ENCODE measurements around the gene PCOLCE2. TPM values are rescaled to one million over a fixed set of nuclear protein-coding genes. Genes with fewer than 3 reads are reported as not detected.

The PCOLCE2 gene
- total RNA-seq, 1 experiment from 2014 or later = 9.4 TPM

GRCh38 chr3:142863930-142864920 lies 24.7 kb downstream of the PCOLCE2 start:
- H3K27me3 ChIP-seq (ENCODE audit: control insufficient read depth, insufficient read depth, low read length) = no peaks in the 10 kb centered on the region
- no peak for DNase-seq
- no peaks in the 10 kb centered on the region for H3K36me3 ChIP-seq (replicated peaks; ENCODE audit: control insufficient read depth, insufficient read depth, low read length)
- H3K4me3 ChIP-seq (ENCODE audit: insufficient read depth, low read depth, low read length) = no peak overlapping the region

DNA sequence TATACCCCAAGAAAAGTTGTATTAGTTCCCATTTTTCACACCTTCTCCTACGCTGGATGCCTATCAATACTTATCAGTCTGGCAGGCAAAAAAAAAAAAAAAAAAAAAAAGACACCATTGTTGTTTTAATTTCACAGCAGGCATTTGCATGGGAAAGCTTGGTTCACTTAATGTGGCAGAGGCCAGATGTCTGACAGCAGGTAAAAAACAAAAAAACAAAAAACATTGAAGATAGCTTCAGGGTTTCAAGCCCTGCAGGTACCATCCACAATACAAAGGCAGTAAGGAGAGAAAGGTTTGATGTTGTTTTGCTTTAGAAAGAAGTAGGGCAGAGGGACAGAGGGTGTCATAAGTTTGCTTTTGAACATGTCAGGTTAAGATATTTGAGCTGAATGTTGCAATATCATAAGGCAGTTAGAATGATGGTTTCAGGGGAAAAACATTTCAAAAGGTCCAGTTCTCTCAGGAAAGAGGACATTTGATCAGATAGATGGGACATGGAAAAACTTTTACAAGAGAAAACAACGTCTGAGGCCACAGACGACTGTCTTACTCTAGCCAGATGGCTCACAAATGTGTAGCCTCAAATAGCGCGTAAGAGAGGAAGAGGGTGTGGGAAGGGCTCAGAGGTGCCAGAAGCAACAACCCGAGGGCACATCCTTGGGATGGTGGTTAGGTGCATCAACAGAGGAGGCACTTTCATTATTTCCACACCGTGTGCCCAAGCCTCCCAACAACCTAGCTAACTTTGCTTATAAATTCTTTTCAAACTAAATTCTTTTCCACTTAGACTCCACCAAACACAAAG lies 25.7 kb downstream of the PCOLCE2 start:
- no peak for DNase-seq
- Histone ChIP-seq H3K27me3 (ENCODE audit: control insufficient read depth, insufficient read depth, low read length) (no peaks in the 10 kb centered on the region), H3K4me3 (ENCODE audit: insufficient read depth, low read depth, low read length) (no peak overlapping the region), H3K36me3 (replicated peaks; ENCODE audit: control insufficient read depth, insufficient read depth, low read length) (no peaks in the 10 kb centered on the region)

GRCh38 chr3:142861926-142862325 lies 27.0 kb downstream of the PCOLCE2 start:
- no peak overlapping the region for H3K4me3 ChIP-seq (ENCODE audit: insufficient read depth, low read depth, low read length)
- no peaks in the 10 kb centered on the region for H3K36me3 ChIP-seq (replicated peaks; ENCODE audit: control insufficient read depth, insufficient read depth, low read length)
- no peaks in the 10 kb centered on the region for H3K27me3 ChIP-seq (ENCODE audit: control insufficient read depth, insufficient read depth, low read length)
- DNase-seq = no peak

DNA sequence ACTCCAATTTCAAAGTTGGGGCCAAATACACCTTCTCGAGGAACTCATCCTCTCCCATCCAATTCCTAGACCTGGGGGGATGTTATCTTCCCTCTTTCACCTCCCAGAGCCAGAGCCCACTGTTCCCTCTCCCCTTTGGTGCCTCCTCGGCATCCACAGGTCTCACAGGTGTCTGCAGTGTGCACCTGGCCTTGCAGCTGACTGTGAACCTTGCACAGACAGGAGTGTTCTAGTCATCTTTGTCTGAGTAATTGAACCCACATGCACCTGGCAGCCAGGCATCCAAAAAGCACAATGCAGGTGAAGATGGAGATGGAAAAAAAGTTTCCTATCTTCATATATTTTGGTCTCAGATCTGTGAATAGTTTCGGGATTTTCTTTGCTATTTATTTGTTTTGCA lies 30.8 kb downstream of the PCOLCE2 start:
- no peaks in the 10 kb centered on the region for H3K36me3 ChIP-seq (replicated peaks; ENCODE audit: control insufficient read depth, insufficient read depth, low read length)
- DNase-seq = no peak
- no peaks in the 10 kb centered on the region for H3K27me3 ChIP-seq (ENCODE audit: control insufficient read depth, insufficient read depth, low read length)
- H3K4me3 ChIP-seq (ENCODE audit: insufficient read depth, low read depth, low read length) = no peak overlapping the region

GRCh38 chr3:142857056-142857455 lies 31.8 kb downstream of the PCOLCE2 start:
- Histone ChIP-seq H3K4me3 (ENCODE audit: insufficient read depth, low read depth, low read length) (no peak overlapping the region), H3K27me3 (ENCODE audit: control insufficient read depth, insufficient read depth, low read length) (no peaks in the 10 kb centered on the region), H3K36me3 (replicated peaks; ENCODE audit: control insufficient read depth, insufficient read depth, low read length) (no peaks in the 10 kb centered on the region)
- peak; percentile 41 for DNase-seq

- no peak for DNase-seq
- H3K36me3 ChIP-seq (replicated peaks; ENCODE audit: control insufficient read depth, insufficient read depth, low read length) = no peaks in the 10 kb centered on the region
- H3K4me3 ChIP-seq (ENCODE audit: insufficient read depth, low read depth, low read length) = no peak overlapping the region
- no peaks in the 10 kb centered on the region for H3K27me3 ChIP-seq (ENCODE audit: control insufficient read depth, insufficient read depth, low read length)
Measured at GRCh38 chr3:142853270-142854168, 35.4 kb downstream of the PCOLCE2 start.

DNA sequence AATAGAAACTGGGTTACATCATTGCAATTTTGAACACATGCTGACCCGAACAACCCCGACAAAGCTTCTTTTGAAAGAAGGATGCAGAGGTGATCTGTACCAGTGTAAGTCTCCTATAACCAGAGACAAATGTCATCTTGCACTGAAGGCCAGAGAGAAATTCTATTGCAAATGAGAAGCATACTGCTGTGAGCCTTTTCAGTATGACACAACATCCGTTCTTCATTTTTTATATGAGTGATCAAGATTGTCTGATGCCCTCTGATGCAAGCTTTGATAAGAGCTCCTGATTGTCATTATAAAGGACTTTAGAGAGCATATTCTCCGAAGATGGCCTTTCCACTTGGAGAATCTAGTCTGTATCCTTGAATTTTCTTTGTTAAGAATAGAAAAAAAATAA lies 36.9 kb downstream of the PCOLCE2 start:
- H3K27me3 ChIP-seq (ENCODE audit: control insufficient read depth, insufficient read depth, low read length) = no peaks in the 10 kb centered on the region
- H3K36me3 ChIP-seq (replicated peaks; ENCODE audit: control insufficient read depth, insufficient read depth, low read length) = no peaks in the 10 kb centered on the region
- no peak for DNase-seq
- no peak overlapping the region for H3K4me3 ChIP-seq (ENCODE audit: insufficient read depth, low read depth, low read length)

DNA sequence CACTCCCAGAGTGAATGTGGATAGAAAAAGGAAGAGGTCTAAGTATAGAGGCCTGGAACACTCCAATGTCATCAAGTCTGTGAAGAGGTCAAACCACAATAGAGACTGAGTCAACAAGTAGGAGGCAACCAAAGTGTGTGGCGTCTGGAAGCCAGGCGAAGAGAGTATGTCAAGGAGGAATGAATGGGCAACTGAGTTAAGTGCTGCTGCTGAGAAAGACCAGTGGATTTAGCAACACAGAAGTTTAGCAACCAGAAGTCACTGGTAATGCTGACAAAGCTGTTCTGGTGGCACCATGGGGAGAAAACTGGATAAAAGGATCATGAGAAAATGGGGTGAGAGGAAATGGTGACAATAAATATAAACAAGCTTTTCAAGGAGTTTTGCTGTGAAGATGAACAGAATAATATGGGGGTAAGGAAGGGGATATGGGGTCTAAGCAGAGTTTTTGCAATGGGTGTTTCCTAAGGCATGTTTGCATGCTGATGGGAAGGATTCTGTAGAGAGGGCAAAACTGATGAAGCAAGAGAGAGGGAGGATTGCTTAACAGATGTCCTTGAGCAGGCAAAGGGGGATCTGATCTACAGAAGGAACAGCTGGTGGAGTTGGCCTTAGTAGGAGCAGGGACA lies 38.4 kb downstream of the PCOLCE2 start:
- DNase-seq = no peak
- H3K27me3 ChIP-seq (ENCODE audit: control insufficient read depth, insufficient read depth, low read length) = no peaks in the 10 kb centered on the region

GRCh38 chr3:142849148-142849547 lies 39.7 kb downstream of the PCOLCE2 start:
- Histone ChIP-seq H3K4me3 (ENCODE audit: insufficient read depth, low read depth, low read length) (no peak overlapping the region), H3K27me3 (ENCODE audit: control insufficient read depth, insufficient read depth, low read length) (no peaks in the 10 kb centered on the region)
- DNase-seq = no peak

More for the DNA sequence above, 38.4 kb downstream of the PCOLCE2 start:
- Histone ChIP-seq H3K36me3 (replicated peaks; ENCODE audit: control insufficient read depth, insufficient read depth, low read length) (no peaks in the 10 kb centered on the region), H3K4me3 (ENCODE audit: insufficient read depth, low read depth, low read length) (no peak overlapping the region)

GRCh38 chr3:142846779-142847577 lies 41.9 kb downstream of the PCOLCE2 start:
- Histone ChIP-seq H3K4me3 (ENCODE audit: insufficient read depth, low read depth, low read length) (no peak overlapping the region), H3K27me3 (ENCODE audit: control insufficient read depth, insufficient read depth, low read length) (no peaks in the 10 kb centered on the region), H3K36me3 (replicated peaks; ENCODE audit: control insufficient read depth, insufficient read depth, low read length) (no peaks in the 10 kb centered on the region)
- no peak for DNase-seq

More at GRCh38 chr3:142849148-142849547, 39.7 kb downstream of the PCOLCE2 start:
- no peaks in the 10 kb centered on the region for H3K36me3 ChIP-seq (replicated peaks; ENCODE audit: control insufficient read depth, insufficient read depth, low read length)

GRCh38 chr3:142844339-142844977 lies 44.4 kb downstream of the PCOLCE2 start:
- no peaks in the 10 kb centered on the region for H3K27me3 ChIP-seq (ENCODE audit: control insufficient read depth, insufficient read depth, low read length)
- peak; percentile 45 for DNase-seq
- no peaks in the 10 kb centered on the region for H3K36me3 ChIP-seq (replicated peaks; ENCODE audit: control insufficient read depth, insufficient read depth, low read length)
- H3K4me3 ChIP-seq (ENCODE audit: insufficient read depth, low read depth, low read length) = no peak overlapping the region

DNA sequence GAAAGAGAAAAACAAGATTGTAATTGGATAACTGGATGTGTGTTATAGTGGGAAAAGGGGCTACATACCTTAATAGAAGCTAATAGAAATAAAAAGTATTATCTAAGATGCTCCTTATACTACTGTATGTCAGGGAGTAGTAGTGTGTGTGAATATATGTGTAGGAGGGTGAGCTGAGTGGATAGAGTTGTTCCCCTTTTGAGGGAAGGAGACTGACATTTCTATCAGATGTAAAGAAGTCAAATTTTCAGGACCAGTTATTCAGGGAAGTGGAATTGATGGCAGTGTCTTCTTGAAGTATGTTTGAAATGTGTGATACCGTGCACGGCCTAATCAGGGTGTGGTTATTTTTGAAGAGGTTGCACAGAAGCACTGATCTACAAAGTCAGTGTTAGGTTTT lies 49.1 kb downstream of the PCOLCE2 start:
- no peak for DNase-seq
- Histone ChIP-seq H3K36me3 (replicated peaks; ENCODE audit: control insufficient read depth, insufficient read depth, low read length) (no peaks in the 10 kb centered on the region), H3K27me3 (ENCODE audit: control insufficient read depth, insufficient read depth, low read length) (no peaks in the 10 kb centered on the region), H3K4me3 (ENCODE audit: insufficient read depth, low read depth, low read length) (no peak overlapping the region)

- DNase-seq = no peak
- H3K36me3 ChIP-seq (replicated peaks; ENCODE audit: control insufficient read depth, insufficient read depth, low read length) = no peaks in the 10 kb centered on the region
Measured at GRCh38 chr3:142837526-142837925, 51.4 kb downstream of the PCOLCE2 start.

More at GRCh38 chr3:142837526-142837925, 51.4 kb downstream of the PCOLCE2 start:
- no peaks in the 10 kb centered on the region for H3K27me3 ChIP-seq (ENCODE audit: control insufficient read depth, insufficient read depth, low read length)
- H3K4me3 ChIP-seq (ENCODE audit: insufficient read depth, low read depth, low read length) = no peak overlapping the region
